Adrenal gland (tissue), 12 donors: ENCODE results near the gene PIK3C2B. TPM values are rescaled to one million over a fixed set of nuclear protein-coding genes. Genes with fewer than 3 reads are reported as not detected.
A peak's percentile ranks its signal among the peaks of the same experiment; 100 is the strongest.

Source experiments
- DNase-seq, 7 donors: peaks; one replicate each; pipeline ENCODE4 v3.0.0-alpha.2; 2019 to 2020
- H3K27ac ChIP-seq, 5 donors: fragments of 200-600 bp; sonication (generic) in 4 of 5; 1 replicate in 3 of 5; 2 replicates in 2 of 5; pipeline versions ENCODE4 v1.5.1 to v1.8.0; 2016 to 2020; ENCODE audit warnings: mild to moderate bottlenecking in 1 of 5
- H3K27me3 ChIP-seq: fragments of 200-600 bp; 2 replicates; pipeline ENCODE4 v1.8.0; 2021
- H3K36me3 ChIP-seq, 2 donors: fragments of 200-600 bp; replicated peaks in 1 of 2; 1 replicate in 1 of 2; 2 replicates in 1 of 2; pipeline versions ENCODE4 v1.5.1 to v1.8.0; 2018 to 2022
- H3K4me1 ChIP-seq, 2 donors: fragments of 200-600 bp; replicated peaks in 1 of 2; 1 replicate in 1 of 2; 2 replicates in 1 of 2; pipeline versions ENCODE4 v1.5.1 to v1.8.0; 2018 to 2021
- H3K4me3 ChIP-seq, 4 donors: fragments of 200-600 bp; sonication (generic) in 3 of 4; one replicate each; pipeline ENCODE4 v1.5.1; 2016 to 2018
- H3K9me3 ChIP-seq, 3 donors: fragments of 200-600 bp; sonication (generic) in 1 of 3; replicated peaks in 1 of 3; 1 replicate in 2 of 3; 2 replicates in 1 of 3; pipeline versions ENCODE4 v1.5.1 to v1.8.0; 2016 to 2021
- POLR2A ChIP-seq, 2 donors: fragments of 450-650 bp; IDR thresholded peaks; one replicate each; pipeline ENCODE4 v1.6.1; 2017; ENCODE audit warnings: antibody characterized with exemption in 2 of 2, mild to moderate bottlenecking in 2 of 2, moderate library complexity in 1 of 2
- WGBS, 4 donors: extraction: QIAGEN DNeasy Blood & Tissue Kit in 2 of 4; methylation state at CpG; one replicate each; pipeline versions ENCODE4 v1.1.5 to v1.1.7; 2013 to 2017; 5-methylcytosine and 5-hydroxymethylcytosine counted together
- intact Hi-C, 2 donors: fragments of 100-400 bp; cut with DNase I; formaldehyde crosslinking; loops; one replicate each; pipeline versions ENCODE4 v1.14.1 to v1.15.0; 2022 to 2023
- polyA plus RNA-seq, 3 donors: library from polyadenylated mRNA; stranded (reverse); fragments of 200-250 nt in 2 of 3; fragments of 350-450 nt in 1 of 3; fragmentation: Illumina TruSeq in 1 of 3; extraction: RNeasy Lipid Tissue Mini Kit (QIAGEN cat#74804) in 1 of 3; gene quantifications; one replicate each; pipeline ENCODE4 v1.2.3, GENCODE V29; 2013 to 2014
- total RNA-seq, 9 donors: library from RNA; depleted of rRNA in 4 of 9; stranded (reverse); fragments of >200 nt in 4 of 9; fragments of 120-200 nt in 1 of 9; fragmentation: NEBNext Ultra II Directional in 1 of 9; extraction: Animal tissue kit (Norgen Biotek cat#: 25700) in 1 of 9; gene quantifications; one replicate each; pipeline versions ENCODE4 v1.1.0 to v1.2.4, GENCODE V29; 2013 to 2023
- TF ChIP-seq, protein P1 (sequence below), 6 experiments: fragments of 450-650 bp in 4 of 6; fragments of 200-600 bp in 2 of 6; sonication (generic) in 1 of 6; IDR thresholded peaks; 1 replicate in 5 of 6; 2 replicates in 1 of 6; pipeline versions ENCODE4 v1.5.1 to v1.8.0; 2016 to 2021; ENCODE audit warnings: antibody characterized with exemption in 6 of 6, mild to moderate bottlenecking in 2 of 6, moderate library complexity in 1 of 6
- donor health status: healthy with polysubstance abuse.
- donor health status: Bipolar disorder and iron deficiency.
- donor health status: DM: yes; HTN: yes; CAD: no.
- donor health status: DM: no; HTN: no; CAD: no.
- donor health status: DM: no; HTN: no; CAD: no.
- donor health status: DM: yes; HTN: yes; CAD: no.

The PIK3C2B gene
- total and polyA plus RNA-seq, 12 donors: 2.3 to 22.9 (median 15.0) TPM

DNA sequence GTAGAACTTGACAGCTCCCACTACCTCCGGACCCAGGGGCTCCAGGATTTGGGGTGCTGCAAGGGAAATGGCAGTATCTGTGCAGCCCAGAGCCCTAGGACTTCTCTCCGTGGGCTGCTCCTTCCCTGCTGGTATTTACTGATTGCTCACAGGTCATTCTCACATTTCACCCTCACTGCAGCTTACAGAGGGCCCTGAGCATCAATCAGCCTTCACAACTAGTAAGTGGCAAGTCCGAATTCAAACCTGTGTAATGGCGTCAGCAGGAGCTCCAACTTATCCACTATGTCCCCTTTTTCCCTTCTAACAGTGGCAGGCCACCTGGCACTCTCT, 32.4 kb downstream of the PIK3C2B start:
- Histone ChIP-seq H3K4me1 (peaks cover 7 to 40% of the 10 kb centered on the region in 2 donors), H3K9me3 (no peaks in the 10 kb centered on the region), H3K4me3 (no peak overlapping the region), H3K27ac (peak overlapping the region in 2 of 5 donors; percentile 54 to 74), H3K27me3 (no peaks in the 10 kb centered on the region), H3K36me3 (peaks cover 0 to 14% of the 10 kb centered on the region in 2 donors)
- DNase-seq: no peak
- WGBS, 4 donors: 69 to 78% (median 74%) methylated on average over 4 of the region's 4 CpGs
- intact Hi-C loops: no loop called here
- TF ChIP-seq, protein P1, sequence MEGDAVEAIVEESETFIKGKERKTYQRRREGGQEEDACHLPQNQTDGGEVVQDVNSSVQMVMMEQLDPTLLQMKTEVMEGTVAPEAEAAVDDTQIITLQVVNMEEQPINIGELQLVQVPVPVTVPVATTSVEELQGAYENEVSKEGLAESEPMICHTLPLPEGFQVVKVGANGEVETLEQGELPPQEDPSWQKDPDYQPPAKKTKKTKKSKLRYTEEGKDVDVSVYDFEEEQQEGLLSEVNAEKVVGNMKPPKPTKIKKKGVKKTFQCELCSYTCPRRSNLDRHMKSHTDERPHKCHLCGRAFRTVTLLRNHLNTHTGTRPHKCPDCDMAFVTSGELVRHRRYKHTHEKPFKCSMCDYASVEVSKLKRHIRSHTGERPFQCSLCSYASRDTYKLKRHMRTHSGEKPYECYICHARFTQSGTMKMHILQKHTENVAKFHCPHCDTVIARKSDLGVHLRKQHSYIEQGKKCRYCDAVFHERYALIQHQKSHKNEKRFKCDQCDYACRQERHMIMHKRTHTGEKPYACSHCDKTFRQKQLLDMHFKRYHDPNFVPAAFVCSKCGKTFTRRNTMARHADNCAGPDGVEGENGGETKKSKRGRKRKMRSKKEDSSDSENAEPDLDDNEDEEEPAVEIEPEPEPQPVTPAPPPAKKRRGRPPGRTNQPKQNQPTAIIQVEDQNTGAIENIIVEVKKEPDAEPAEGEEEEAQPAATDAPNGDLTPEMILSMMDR (IDR thresholded peaks at IDR 0.05): no peak
- no peak for TF ChIP-seq POLR2A (IDR thresholded peaks at IDR 0.05)

DNA sequence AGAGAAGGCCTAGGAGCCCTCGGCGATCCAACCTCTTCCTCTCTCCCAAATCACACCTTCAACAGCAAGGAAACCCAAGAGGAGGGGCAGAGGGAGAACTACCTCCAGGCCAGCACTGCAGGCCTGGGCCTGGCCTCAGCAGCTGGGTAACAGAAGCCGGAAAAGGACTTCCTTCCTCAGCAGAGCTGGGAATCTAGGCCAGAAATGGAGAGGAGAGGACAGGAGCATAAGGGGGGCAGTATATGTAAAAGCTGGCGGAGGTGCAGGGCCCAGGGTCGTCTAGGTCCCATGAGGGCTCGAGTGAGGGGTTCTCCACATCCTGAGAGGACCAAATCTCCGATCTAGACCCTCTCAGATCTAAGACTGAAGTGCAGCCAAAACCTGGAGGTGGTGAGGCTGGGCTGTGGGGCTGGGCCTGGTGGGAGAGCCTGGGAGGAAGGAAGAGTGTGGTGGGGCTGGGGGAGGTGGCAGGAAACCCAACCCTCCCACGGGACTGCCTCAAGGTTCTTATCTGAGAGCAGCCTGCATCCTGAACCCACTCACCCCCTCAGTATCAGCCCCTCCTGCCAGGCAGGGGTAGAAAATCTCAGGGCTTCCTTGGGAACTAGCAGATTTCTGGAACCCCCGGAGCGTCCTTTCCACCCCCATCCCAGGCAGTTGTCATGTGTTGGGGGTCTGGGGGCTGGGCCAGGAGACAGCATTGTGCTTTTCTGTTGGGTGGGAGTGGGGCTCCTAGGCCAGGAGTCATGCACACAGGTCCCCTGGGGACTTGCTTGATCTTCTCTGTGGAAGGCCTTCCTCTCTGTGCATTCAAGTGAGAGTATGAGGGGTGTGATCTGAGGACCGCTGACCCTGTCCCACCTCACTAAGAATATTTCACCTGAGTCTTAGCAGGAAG, 33.0 kb downstream of the PIK3C2B start:
- intact Hi-C loops: no loop called here
- Histone ChIP-seq H3K9me3 (no peaks in the 10 kb centered on the region), H3K27ac (peak overlapping the region in 2 of 5 donors; percentile 54 to 74), H3K4me3 (no peak overlapping the region), H3K4me1 (peaks cover 7 to 35% of the 10 kb centered on the region in 2 donors), H3K36me3 (peaks cover 0 to 14% of the 10 kb centered on the region in 2 donors), H3K27me3 (no peaks in the 10 kb centered on the region)
- TF ChIP-seq POLR2A (IDR thresholded peaks at IDR 0.05): no peak
- TF ChIP-seq, protein P1 (IDR thresholded peaks at IDR 0.05): no peak
- DNase-seq: peak in 3 of 7 donors; percentile 35 to 62 (median 47)
- WGBS, 4 donors: 65 to 84% (median 68%) methylated on average over 10 to 11 of the region's 11 CpGs

DNA sequence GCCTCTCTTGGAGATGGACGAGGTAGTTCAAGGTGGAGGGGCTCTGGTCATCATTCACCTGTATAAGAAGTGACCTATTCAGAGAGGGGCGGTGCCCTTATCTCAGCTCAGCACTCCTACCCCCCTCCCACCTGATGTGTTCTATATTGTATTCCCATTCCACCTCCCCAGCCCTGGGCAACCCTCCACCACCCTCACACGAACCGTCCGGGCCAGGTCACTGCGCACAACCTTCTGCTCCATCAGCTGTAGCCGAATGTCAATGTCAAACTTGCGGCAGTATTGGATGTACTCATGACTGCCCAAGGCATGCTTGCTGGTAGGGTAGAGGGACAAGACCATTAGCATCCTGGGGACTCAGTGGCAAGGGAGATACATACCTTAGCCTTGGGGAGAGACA, 34.3 kb downstream of the PIK3C2B start:
- no peaks in the 10 kb centered on the region for H3K27me3 ChIP-seq
- H3K27ac ChIP-seq: peak overlapping the region in 1 of 5 donors; percentile 74
- H3K9me3 ChIP-seq: no peaks in the 10 kb centered on the region
- peaks cover 0 to 21% of the 10 kb centered on the region in 2 donors for H3K36me3 ChIP-seq
- peaks cover 0 to 22% of the 10 kb centered on the region in 2 donors for H3K4me1 ChIP-seq
- H3K4me3 ChIP-seq: no peak overlapping the region
- TF ChIP-seq, protein P1 (IDR thresholded peaks at IDR 0.05): no peak
- WGBS, 4 donors: 93 to 96% (median 95%) methylated on average over 7 to 8 of the region's 8 CpGs
- intact Hi-C loops: no loop called here
- DNase-seq: no peak

DNA sequence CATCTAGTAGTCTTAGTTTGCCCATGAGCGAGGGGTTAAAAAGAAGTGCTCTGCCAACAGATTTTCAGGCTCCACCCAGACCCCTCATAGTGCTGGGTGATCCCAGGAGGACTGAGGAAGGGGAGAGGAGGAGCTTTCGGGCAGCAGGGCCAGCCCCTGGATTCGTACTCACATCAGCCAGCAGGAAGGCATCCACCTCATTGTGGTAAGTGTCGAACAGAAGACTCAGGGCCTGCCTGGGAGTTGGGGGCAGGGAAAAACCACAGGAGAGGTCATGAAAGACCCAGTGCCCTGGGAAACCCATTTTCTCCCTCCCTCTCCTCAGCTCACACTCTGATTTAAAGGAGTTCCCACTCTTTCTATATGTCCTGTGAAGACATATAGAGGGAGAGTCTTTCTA, 34.9 kb downstream of the PIK3C2B start:
- no peak overlapping the region for H3K4me3 ChIP-seq
- DNase-seq: no peak
- intact Hi-C loops: no loop called here
- H3K27ac ChIP-seq: peak overlapping the region in 1 of 5 donors; percentile 10
- H3K36me3 ChIP-seq: peaks cover 0 to 24% of the 10 kb centered on the region in 2 donors
- WGBS, 4 donors: 83 to 93% (median 90%) methylated on average over 4 of the region's 4 CpGs
- peaks cover 0 to 18% of the 10 kb centered on the region in 2 donors for H3K4me1 ChIP-seq
- no peaks in the 10 kb centered on the region for H3K9me3 ChIP-seq
- TF ChIP-seq POLR2A (IDR thresholded peaks at IDR 0.05): no peak
- H3K27me3 ChIP-seq: no peaks in the 10 kb centered on the region
